ENCODE measurements around the gene CACNA1E.
A peak's percentile ranks its signal among the peaks of the same experiment; 100 is the strongest.

Gene CACNA1E

GRCh38 chr1:181664543-181664942 lies 181.2 kb downstream of the CACNA1E start:
- no peak overlapping the region for H3K4me3 ChIP-seq (ENCODE audit: low read length)
- no peak for DNase-seq (ENCODE audit: low read depth)
- TF ChIP-seq CTCF (conservative IDR thresholded peaks at IDR 0.05; ENCODE audit: low read depth, low read length): no peak

GRCh38 chr1:181669246-181669645 lies 185.9 kb downstream of the CACNA1E start:
- no peak for TF ChIP-seq CTCF (conservative IDR thresholded peaks at IDR 0.05; ENCODE audit: low read depth, low read length)
- H3K4me3 ChIP-seq (ENCODE audit: low read length): no peak overlapping the region
- no peak for DNase-seq (ENCODE audit: low read depth)

GRCh38 chr1:181674617-181675016 lies 191.3 kb downstream of the CACNA1E start:
- no peak overlapping the region for H3K4me3 ChIP-seq (ENCODE audit: low read length)
- DNase-seq (ENCODE audit: low read depth): no peak
- no peak for TF ChIP-seq CTCF (conservative IDR thresholded peaks at IDR 0.05; ENCODE audit: low read depth, low read length)

- H3K4me3 ChIP-seq (ENCODE audit: low read length): no peak overlapping the region
- DNase-seq (ENCODE audit: low read depth): no peak
- TF ChIP-seq CTCF (conservative IDR thresholded peaks at IDR 0.05; ENCODE audit: low read depth, low read length): no peak
Observed at GRCh38 chr1:181675091-181675917, 192.0 kb downstream of the CACNA1E start.

- DNase-seq (ENCODE audit: low read depth): no peak
- H3K4me3 ChIP-seq (ENCODE audit: low read length): no peak overlapping the region
- no peak for TF ChIP-seq CTCF (conservative IDR thresholded peaks at IDR 0.05; ENCODE audit: low read depth, low read length)
Observed at GRCh38 chr1:181675918-181676190, 192.5 kb downstream of the CACNA1E start.

GRCh38 chr1:181676269-181676668 lies 193.0 kb downstream of the CACNA1E start:
- TF ChIP-seq CTCF (conservative IDR thresholded peaks at IDR 0.05; ENCODE audit: low read depth, low read length): peak; percentile 70
- DNase-seq (ENCODE audit: low read depth): no peak
- H3K4me3 ChIP-seq (ENCODE audit: low read length): no peak overlapping the region

GRCh38 chr1:181680332-181680731 lies 197.0 kb downstream of the CACNA1E start:
- DNase-seq (ENCODE audit: low read depth): no peak
- TF ChIP-seq CTCF (conservative IDR thresholded peaks at IDR 0.05; ENCODE audit: low read depth, low read length): no peak
- H3K4me3 ChIP-seq (ENCODE audit: low read length): no peak overlapping the region

Measured in retinal pigment epithelial cell (primary cell).